HepG2 (cell line): ENCODE data around the gene FANCG. TPM values are rescaled to one million over a fixed set of nuclear protein-coding genes. Genes with fewer than 3 reads are reported as not detected.

ENCODE experiments used
- CEBPZ ChIP-seq: IDR thresholded peaks from 2 replicates; pipeline ENCODE4 v1.6.1; 2012; ENCODE audit warnings: low read length, improper control_type of control experiment
- FOXC1 ChIP-seq: sonication (generic); formaldehyde crosslinking; IDR thresholded peaks from 2 replicates; pipeline ENCODE4 v1.8.0; 2022; ENCODE audit warnings: mild to moderate bottlenecking, missing genetic modification reagents, borderline replicate concordance
- FOXJ3 ChIP-seq: sonication (generic); formaldehyde crosslinking; IDR thresholded peaks from 2 replicates; pipeline ENCODE4 v1.4.0; 2020; ENCODE audit warnings: missing genetic modification reagents, mild to moderate bottlenecking, borderline replicate concordance
- GLI4 ChIP-seq: sonication (generic); formaldehyde crosslinking; IDR thresholded peaks from 2 replicates; pipeline ENCODE4 v1.5.1; 2020; ENCODE audit warnings: missing genetic modification reagents, mild to moderate bottlenecking, moderate library complexity, borderline replicate concordance
- IKZF1 ChIP-seq: fragments of 450-650 bp; IDR thresholded peaks from 2 replicates; pipeline ENCODE4 v1.7.1; 2016
- MXD1 ChIP-seq: sonication (generic); formaldehyde crosslinking; IDR thresholded peaks from 2 replicates; pipeline ENCODE4 v1.4.0; 2020; ENCODE audit warnings: mild to moderate bottlenecking, missing genetic modification reagents
- PATZ1 ChIP-seq: sonication (generic); formaldehyde crosslinking; IDR thresholded peaks from 2 replicates; pipeline ENCODE4 v1.4.0; 2020; ENCODE audit warnings: missing genetic modification reagents
- RNF2 ChIP-seq: fragments of 450-650 bp; conservative IDR thresholded peaks from 2 replicates; pipeline ENCODE4 v1.6.1; 2016; ENCODE audit warnings: low read depth
- TARDBP ChIP-seq: sonication (generic); formaldehyde crosslinking; IDR thresholded peaks from 2 replicates; pipeline ENCODE4 v1.8.0; 2022; ENCODE audit warnings: mild to moderate bottlenecking, missing genetic modification reagents
- U2AF2 ChIP-seq: fragments of 200-400 bp; formaldehyde crosslinking; IDR thresholded peaks from 2 replicates; pipeline ENCODE4 v1.6.1; 2017; ENCODE audit warnings: low read depth, mild to moderate bottlenecking, low read length
- WIZ ChIP-seq: sonication (generic); formaldehyde crosslinking; IDR thresholded peaks from 2 replicates; pipeline ENCODE4 v1.5.1; 2020; ENCODE audit warnings: mild to moderate bottlenecking, missing genetic modification reagents
- ZBTB44 ChIP-seq: sonication (generic); formaldehyde crosslinking; IDR thresholded peaks from 2 replicates; pipeline ENCODE4 v1.4.0; 2020; ENCODE audit warnings: missing genetic modification reagents
- ZKSCAN1 ChIP-seq: fragments of 150-350 bp; IDR thresholded peaks from 2 replicates; pipeline ENCODE4 v1.6.1; 2014; ENCODE audit warnings: low read length
- ZNF205 ChIP-seq: IDR thresholded peaks from 2 replicates; pipeline ENCODE4 v1.6.1; 2018; ENCODE audit warnings: missing biosample characterization, missing genetic modification reagents
- ZNF569 ChIP-seq: sonication (generic); formaldehyde crosslinking; IDR thresholded peaks from 2 replicates; pipeline ENCODE4 v1.5.0; 2020; ENCODE audit warnings: mild to moderate bottlenecking, missing genetic modification reagents, moderate library complexity, borderline replicate concordance
- ZNF746 ChIP-seq: sonication (generic); formaldehyde crosslinking; IDR thresholded peaks from 2 replicates; pipeline ENCODE4 v1.8.0; 2022; ENCODE audit warnings: mild to moderate bottlenecking, missing genetic modification reagents
- ZNF761 ChIP-seq: sonication (generic); formaldehyde crosslinking; conservative IDR thresholded peaks from 2 replicates; pipeline ENCODE4 v1.4.0; 2020; ENCODE audit warnings: mild to moderate bottlenecking, missing genetic modification reagents
- ZNF83 ChIP-seq: sonication (generic); formaldehyde crosslinking; IDR thresholded peaks from 2 replicates; pipeline ENCODE4 v1.4.0; 2020; ENCODE audit warnings: missing genetic modification reagents, mild to moderate bottlenecking, borderline replicate concordance
- polyA plus RNA-seq, 8 experiments: library from polyadenylated mRNA; depleted of rRNA in 3 of 8; stranded (reverse) in 7 of 8; unstranded in 1 of 8; fragments of >200 nt; fragmentation: Illumina TruSeq in 4 of 8; extraction: Trizol in 4 of 8; gene quantifications; 2 replicates each; pipeline versions ENCODE4 v1.2.1 to v1.2.3, GENCODE V29; 2011 to 2016; ENCODE audit warnings: low read depth in 4 of 8, missing spikeins in 1 of 8, mixed read lengths in 1 of 8; ENCODE audit not compliant: insufficient read depth in 1 of 8
- total RNA-seq, 5 experiments: library from RNA; depleted of rRNA; stranded (reverse); fragments of >200 nt; fragmentation: Illumina TruSeq; extraction: Trizol; gene quantifications; 2 replicates each; pipeline ENCODE4 v1.2.3, GENCODE V29; 2016; ENCODE audit warnings: low read depth in 1 of 5

The FANCG gene
- total and polyA plus RNA-seq, 2 of the 13 experiments (the other 11 are each of a cell fraction or from before 2014, with no cell fraction given): 14.4 to 45.1 TPM

GRCh38 chr9:35071814-35072460 is 7.8 kb downstream of the FANCG start (continued):
- TF ChIP-seq ZKSCAN1 (no peak), FOXC1 (CRISPR knock-in tag) (peak; percentile 64; the same call in 1 of the 2 replicates), GLI4 (CRISPR knock-in tag) (no peak; the same call in 1 of the 2 replicates), CEBPZ (no peak), ZNF761 (CRISPR knock-in tag) (no peak), ZNF205 (CRISPR knock-in tag) (no peak), PATZ1 (peak; percentile 67), MXD1 (CRISPR knock-in tag) (peak; percentile 82), ZBTB44 (0 out of 2 replicates have a peak, but pooled peaks have one; percentile 15), ZNF83 (no peak), FOXJ3 (CRISPR knock-in tag) (no peak), TARDBP (CRISPR knock-in tag) (peak; percentile 30; the same call in 1 of the 2 replicates), ZNF569 (CRISPR knock-in tag) (no peak), U2AF2 (no peak), ZNF746 (CRISPR knock-in tag) (0 out of 2 replicates have a peak, but pooled peaks have one; percentile 14), WIZ (no peak), RNF2 (no peak; the same call in 1 of the 2 replicates), IKZF1 (no peak)
